H9 (cell line): ENCODE data around the gene ZBTB20. TPM values are rescaled to one million over a fixed set of nuclear protein-coding genes. Genes with fewer than 3 reads are reported as not detected.

Experiments
- DNase-seq: peaks from one replicate; pipeline ENCODE4 v3.0.0-alpha.2; 2017
- H2AFZ ChIP-seq: one replicate; pipeline ENCODE4 v1.6.1; 2013; ENCODE audit warnings: mild to moderate bottlenecking, low read length, control low read depth, moderate library complexity
- H2AK5ac ChIP-seq: 2 replicates; pipeline ENCODE4 v1.6.1; 2013; ENCODE audit warnings: low read length, control low read depth, mixed read lengths; ENCODE audit not compliant: insufficient read length
- H2BK120ac ChIP-seq: one replicate; pipeline ENCODE4 v1.6.1; 2013; ENCODE audit warnings: low read depth, mild to moderate bottlenecking, low read length, control low read depth, inconsistent platforms; ENCODE audit not compliant: poor library complexity, severe bottlenecking
- H2BK12ac ChIP-seq: 2 replicates; pipeline ENCODE4 v1.6.1; 2013; ENCODE audit warnings: low read length, control low read depth, mixed read lengths, low read depth; ENCODE audit not compliant: insufficient read length
- H2BK15ac ChIP-seq: 2 replicates; pipeline ENCODE4 v1.6.1; 2013; ENCODE audit warnings: low read depth, low read length, control low read depth
- H2BK20ac ChIP-seq: one replicate; pipeline ENCODE4 v1.6.1; 2013; ENCODE audit warnings: low read depth, mild to moderate bottlenecking, low read length, control low read depth, inconsistent platforms; ENCODE audit not compliant: poor library complexity, severe bottlenecking
- H2BK5ac ChIP-seq: 2 replicates; pipeline ENCODE4 v1.6.1; 2013; ENCODE audit warnings: low read length, control low read depth, mixed read lengths; ENCODE audit not compliant: insufficient read length
- H3K14ac ChIP-seq: 2 replicates; pipeline ENCODE4 v1.6.1; 2013; ENCODE audit warnings: low read length, control low read depth; ENCODE audit not compliant: insufficient read depth
- H3K18ac ChIP-seq: 2 replicates; pipeline ENCODE4 v1.6.1; 2013; ENCODE audit warnings: low read depth, mild to moderate bottlenecking, mixed read lengths, low read length, control low read depth; ENCODE audit not compliant: insufficient read length
- H3K23ac ChIP-seq: 2 replicates; pipeline ENCODE4 v1.6.1; 2013; ENCODE audit warnings: low read length, control low read depth, mixed read lengths, low read depth; ENCODE audit not compliant: insufficient read length
- H3K23me2 ChIP-seq: 2 replicates; pipeline ENCODE4 v1.6.1; 2013; ENCODE audit warnings: low read depth, mild to moderate bottlenecking, mixed read lengths, low read length, control low read depth; ENCODE audit not compliant: insufficient read length, poor library complexity, severe bottlenecking
- H3K27ac ChIP-seq: 2 replicates; pipeline ENCODE4 v1.5.1; 2013; ENCODE audit warnings: low read length, control low read depth, mixed read lengths, low read depth; ENCODE audit not compliant: insufficient read length
- H3K27me3 ChIP-seq: 2 replicates; pipeline ENCODE4 v1.6.1; 2013; ENCODE audit warnings: low read length, control low read depth, inconsistent platforms; ENCODE audit not compliant: insufficient read depth
- H3K4ac ChIP-seq: 2 replicates; pipeline ENCODE4 v1.6.1; 2013; ENCODE audit warnings: low read depth, mild to moderate bottlenecking, control low read depth, inconsistent platforms, low read length, moderate library complexity
- H3K4me1 ChIP-seq: 2 replicates; pipeline ENCODE4 v1.6.1; 2013; ENCODE audit warnings: low read length, control low read depth, inconsistent platforms; ENCODE audit not compliant: insufficient read depth
- H3K4me2 ChIP-seq: 2 replicates; pipeline ENCODE4 v1.6.1; 2013; ENCODE audit warnings: low read length, control low read depth, mixed read lengths; ENCODE audit not compliant: insufficient read length, insufficient read depth
- H3K56ac ChIP-seq: 2 replicates; pipeline ENCODE4 v1.6.1; 2013; ENCODE audit warnings: low read depth, mild to moderate bottlenecking, mixed read lengths, low read length, control low read depth; ENCODE audit not compliant: insufficient read length
- H3K79me1 ChIP-seq: 2 replicates; pipeline ENCODE4 v1.6.1; 2013; ENCODE audit warnings: low read depth, mild to moderate bottlenecking, moderate library complexity, low read length, control low read depth, inconsistent platforms; ENCODE audit not compliant: insufficient read depth, poor library complexity, severe bottlenecking
- H3K79me2 ChIP-seq: 2 replicates; pipeline ENCODE4 v1.6.1; 2013; ENCODE audit warnings: low read length, control low read depth, inconsistent platforms; ENCODE audit not compliant: insufficient read depth
- H3K9ac ChIP-seq: 2 replicates; pipeline ENCODE4 v1.6.1; 2013; ENCODE audit warnings: low read length, control low read depth, mixed read lengths; ENCODE audit not compliant: insufficient read length; ENCODE audit errors: extremely low read depth
- H3K9me3 ChIP-seq: one replicate; pipeline ENCODE4 v1.6.1; 2013; ENCODE audit warnings: low read depth, low read length, inconsistent platforms; ENCODE audit not compliant: control insufficient read depth
- H3T11ph ChIP-seq: one replicate; pipeline ENCODE4 v1.6.1; 2013; ENCODE audit warnings: mild to moderate bottlenecking, low read length, control low read depth, inconsistent platforms
- H4K20me1 ChIP-seq: one replicate; pipeline ENCODE4 v1.6.1; 2013; ENCODE audit not compliant: control insufficient read depth, insufficient read length, insufficient read depth
- H4K5ac ChIP-seq: 2 replicates; pipeline ENCODE4 v1.6.1; 2013; ENCODE audit warnings: low read depth, mild to moderate bottlenecking, mixed read lengths, low read length, control low read depth; ENCODE audit not compliant: insufficient read length
- H4K8ac ChIP-seq: replicated peaks from 2 replicates; pipeline ENCODE4 v1.6.1; 2013; ENCODE audit warnings: low read length, control low read depth, mixed read lengths, low read depth; ENCODE audit not compliant: insufficient read length
- H4K91ac ChIP-seq: 2 replicates; pipeline ENCODE4 v1.6.1; 2013; ENCODE audit warnings: low read depth, mild to moderate bottlenecking, moderate library complexity, mixed read lengths, low read length, control low read depth; ENCODE audit not compliant: insufficient read length
- H3K27ac Mint-ChIP-seq, 3 experiments: 2 replicates in 2 of 3; 3 replicates in 1 of 3; pipeline ENCODE4 v1.8.0; 2020 to 2021; ENCODE audit warnings: mixed read lengths in 3 of 3, mild to moderate bottlenecking in 1 of 3, moderate library complexity in 1 of 3
- H3K27me3 Mint-ChIP-seq: 2 replicates; pipeline ENCODE4 v1.8.0; 2021; ENCODE audit warnings: low read depth, mild to moderate bottlenecking, moderate library complexity, mixed read lengths
- H3K36me3 Mint-ChIP-seq, 3 experiments: 2 replicates in 2 of 3; 3 replicates in 1 of 3; pipeline ENCODE4 v1.8.0; 2020 to 2021; ENCODE audit warnings: low read depth in 3 of 3, mixed read lengths in 3 of 3; ENCODE audit not compliant: insufficient read depth in 1 of 3
- H3K4me1 Mint-ChIP-seq, 2 experiments: 2 replicates each; pipeline ENCODE4 v1.8.0; 2020; ENCODE audit warnings: mixed read lengths in 2 of 2
- H3K4me3 Mint-ChIP-seq, 2 experiments: 2 replicates in 1 of 2; 3 replicates in 1 of 2; pipeline ENCODE4 v1.8.0; 2020 to 2021; ENCODE audit warnings: mild to moderate bottlenecking in 2 of 2, mixed read lengths in 2 of 2, moderate library complexity in 1 of 2
- H3K9me3 Mint-ChIP-seq, 2 experiments: 2 replicates in 1 of 2; 3 replicates in 1 of 2; pipeline ENCODE4 v1.8.0; 2020; ENCODE audit warnings: mild to moderate bottlenecking in 2 of 2, mixed read lengths in 2 of 2, moderate library complexity in 1 of 2
- WGBS: extraction: QIAGEN DNeasy Blood & Tissue Kit; methylation state at CpG from one replicate; pipeline ENCODE4 v1.1.7; 2013; ENCODE audit warnings: missing lambda C conversion rate, low lambda C conversion rate, mixed read lengths; ENCODE audit not compliant: insufficient read length; ENCODE audit errors: extremely low coverage; 5-methylcytosine and 5-hydroxymethylcytosine counted together
- total RNA-seq: library from RNA; stranded (reverse); gene quantifications from 2 replicates; pipeline ENCODE4 v1.2.1, GENCODE V29; 2021
- TF ChIP-seq, protein P1 (sequence below): fragments of 200-600 bp; sonication (generic); conservative IDR thresholded peaks from 3 replicates; pipeline ENCODE4 v1.8.0; 2021; ENCODE audit warnings: antibody characterized with exemption, mild to moderate bottlenecking

Gene ZBTB20
- total RNA-seq, 1 experiment from 2014 or later, result 0.70 TPM

GRCh38 chr3:114550165-114550564 lies 596.9 kb downstream of the ZBTB20 start:
- no peak overlapping the region for H3K4me3 Mint-ChIP-seq
- 100% methylated on average over 1 of the region's 4 CpGs for WGBS

More at GRCh38 chr3:114550165-114550564, 596.9 kb downstream of the ZBTB20 start:
- H2AFZ ChIP-seq, result no peak overlapping the region
- no peaks in the 10 kb centered on the region for H3K27me3 Mint-ChIP-seq
- no peak overlapping the region for H2BK120ac ChIP-seq
- H2BK20ac ChIP-seq, result no peak overlapping the region
- H3K23ac ChIP-seq, result no peak overlapping the region
- no peak overlapping the region for H3K27ac ChIP-seq
- no peak overlapping the region for H2BK12ac ChIP-seq
- H3K9me3 ChIP-seq, result no peaks in the 10 kb centered on the region
- H3K36me3 Mint-ChIP-seq, result no peaks in the 10 kb centered on the region
- no peaks in the 10 kb centered on the region for H3K23me2 ChIP-seq
- no peaks in the 10 kb centered on the region for H3K79me1 ChIP-seq
- H3K56ac ChIP-seq, result no peak overlapping the region
- no peak overlapping the region for H2AK5ac ChIP-seq
- H3K27ac Mint-ChIP-seq, result no peak overlapping the region
- no peaks in the 10 kb centered on the region for H3K9me3 Mint-ChIP-seq
- TF ChIP-seq, protein P1, sequence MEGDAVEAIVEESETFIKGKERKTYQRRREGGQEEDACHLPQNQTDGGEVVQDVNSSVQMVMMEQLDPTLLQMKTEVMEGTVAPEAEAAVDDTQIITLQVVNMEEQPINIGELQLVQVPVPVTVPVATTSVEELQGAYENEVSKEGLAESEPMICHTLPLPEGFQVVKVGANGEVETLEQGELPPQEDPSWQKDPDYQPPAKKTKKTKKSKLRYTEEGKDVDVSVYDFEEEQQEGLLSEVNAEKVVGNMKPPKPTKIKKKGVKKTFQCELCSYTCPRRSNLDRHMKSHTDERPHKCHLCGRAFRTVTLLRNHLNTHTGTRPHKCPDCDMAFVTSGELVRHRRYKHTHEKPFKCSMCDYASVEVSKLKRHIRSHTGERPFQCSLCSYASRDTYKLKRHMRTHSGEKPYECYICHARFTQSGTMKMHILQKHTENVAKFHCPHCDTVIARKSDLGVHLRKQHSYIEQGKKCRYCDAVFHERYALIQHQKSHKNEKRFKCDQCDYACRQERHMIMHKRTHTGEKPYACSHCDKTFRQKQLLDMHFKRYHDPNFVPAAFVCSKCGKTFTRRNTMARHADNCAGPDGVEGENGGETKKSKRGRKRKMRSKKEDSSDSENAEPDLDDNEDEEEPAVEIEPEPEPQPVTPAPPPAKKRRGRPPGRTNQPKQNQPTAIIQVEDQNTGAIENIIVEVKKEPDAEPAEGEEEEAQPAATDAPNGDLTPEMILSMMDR, result no peak
- H4K91ac ChIP-seq, result no peak overlapping the region
- no peak overlapping the region for H3K18ac ChIP-seq
- no peak for DNase-seq
- no peak overlapping the region for H3K9ac ChIP-seq
- H3T11ph ChIP-seq, result no peak overlapping the region
- no peak overlapping the region for H2BK5ac ChIP-seq
- H3K4me1 ChIP-seq, result no peaks in the 10 kb centered on the region
- no peak overlapping the region for H3K4me2 ChIP-seq
- H3K14ac ChIP-seq, result no peak overlapping the region
- no peak overlapping the region for H4K8ac ChIP-seq
- no peak overlapping the region for H3K4ac ChIP-seq
- no peaks in the 10 kb centered on the region for H3K4me1 Mint-ChIP-seq
- no peak overlapping the region for H4K5ac ChIP-seq
- H3K27me3 ChIP-seq, result no peaks in the 10 kb centered on the region
- no peaks in the 10 kb centered on the region for H3K79me2 ChIP-seq
- H4K20me1 ChIP-seq, result no peaks in the 10 kb centered on the region
- no peak overlapping the region for H2BK15ac ChIP-seq
